OCI-LY7 (cell line): ENCODE data around the gene PLEKHM3. TPM values are rescaled to one million over a fixed set of nuclear protein-coding genes. Genes with fewer than 3 reads are reported as not detected.
A peak's percentile ranks its signal among the peaks of the same experiment; 100 is the strongest.
"Not testable (repeated sequence)": the region's sequence is repeated elsewhere in the genome, so short reads cannot be mapped to it uniquely, and the experiment has no call there.

Experiments
- BruUV-seq: library from RNA; stranded (reverse); fragments of 400-500 nt; replicated peaks from 2 replicates; lab custom pipeline; 2021; lab: Mats Ljungman, UMichigan
- CTCF ChIA-PET: fragments of 300-600 bp; sonication (Branson Sonifier 250); formaldehyde crosslinking; loops from one replicate; lab custom pipeline; 2022; ENCODE audit warnings: antibody characterized with exemption; ENCODE audit not compliant: unreplicated experiment; lab: Charles Lee
- POLR2A ChIA-PET: fragments of 300-600 bp; sonication (Branson Sonifier 250); formaldehyde crosslinking; loops from one replicate; lab custom pipeline; 2022; ENCODE audit warnings: antibody characterized with exemption; lab: Charles Lee
- DNase-seq: peaks from one replicate; pipeline ENCODE4 v3.0.0-alpha.2; 2015; ENCODE audit warnings: low spot score
- H2AFZ ChIP-seq: fragments of 200-600 bp; sonication (generic), shearing (Covaris generic); 2 replicates; pipeline ENCODE4 v1.6.1; 2014; ENCODE audit warnings: mild to moderate bottlenecking, antibody characterized with exemption, low read length, moderate library complexity
- H3K27ac ChIP-seq: fragments of 200-600 bp; sonication (generic); 2 replicates; pipeline ENCODE4 v1.5.1; 2014; ENCODE audit warnings: mixed run types, low read depth, mild to moderate bottlenecking, moderate library complexity, low read length, inconsistent platforms; ENCODE audit not compliant: poor library complexity, severe bottlenecking
- H3K36me3 ChIP-seq: fragments of 200-600 bp; sonication (generic); 2 replicates; pipeline ENCODE4 v1.6.1; 2014; ENCODE audit warnings: mild to moderate bottlenecking, antibody characterized with exemption, low read length, moderate library complexity, mixed read lengths; ENCODE audit not compliant: insufficient read depth
- H3K4me1 ChIP-seq: fragments of 200-600 bp; sonication (generic); 2 replicates; pipeline ENCODE4 v1.5.1; 2014; ENCODE audit warnings: mild to moderate bottlenecking, low read length; ENCODE audit not compliant: insufficient read depth, poor library complexity, severe bottlenecking
- H3K4me2 ChIP-seq: fragments of 200-600 bp; sonication (generic); 2 replicates; pipeline ENCODE4 v1.6.1; 2014; ENCODE audit warnings: mild to moderate bottlenecking, low read length
- H3K4me3 ChIP-seq: fragments of 200-600 bp; sonication (generic); 2 replicates; pipeline ENCODE4 v1.5.1; 2014; ENCODE audit warnings: mild to moderate bottlenecking, low read depth, low read length; ENCODE audit not compliant: poor library complexity, severe bottlenecking
- H3K79me2 ChIP-seq: fragments of 200-600 bp; sonication (generic); 2 replicates; pipeline ENCODE4 v1.6.1; 2016; ENCODE audit warnings: low read depth, mild to moderate bottlenecking, low read length, moderate library complexity, mixed read lengths; ENCODE audit not compliant: insufficient read depth
- H3K9me2 ChIP-seq: fragments of 200-600 bp; sonication (generic); 2 replicates; pipeline ENCODE4 v1.6.1; 2016; ENCODE audit warnings: mild to moderate bottlenecking, low read length, mixed read lengths; ENCODE audit not compliant: insufficient read depth
- H3K9me3 ChIP-seq: fragments of 200-600 bp; sonication (generic); 2 replicates; pipeline ENCODE4 v1.6.1; 2014; ENCODE audit warnings: mild to moderate bottlenecking, mixed run types, low read length, mixed read lengths
- H4K20me1 ChIP-seq: fragments of 200-600 bp; sonication (generic); 2 replicates; pipeline ENCODE4 v1.6.1; 2014; ENCODE audit warnings: mild to moderate bottlenecking, antibody characterized with exemption, low read length, moderate library complexity, mixed read lengths; ENCODE audit not compliant: insufficient read depth
- CTCF ChIP-seq: fragments of 200-600 bp; sonication (generic); conservative IDR thresholded peaks from 2 replicates; pipeline ENCODE4 v1.5.1; 2014; ENCODE audit warnings: mild to moderate bottlenecking, antibody characterized with exemption, low read length, moderate library complexity, mixed read lengths
- EZH2phosphoT487 ChIP-seq: fragments of 200-600 bp; sonication (generic); IDR thresholded peaks from 2 replicates; pipeline ENCODE4 v1.6.1; 2018; ENCODE audit warnings: low read depth, borderline replicate concordance, mild to moderate bottlenecking, mixed run types, antibody characterized with exemption, low read length, moderate library complexity, mixed read lengths
- intact Hi-C: fragments of 100-400 bp; cut with micrococcal nuclease; formaldehyde crosslinking; loops from one replicate; pipeline ENCODE4 v1.10.0; 2022; ENCODE audit not compliant: unreplicated experiment
- total RNA-seq, 2 experiments: library from RNA; depleted of rRNA in 1 of 2; stranded (reverse); fragments of >200 nt in 1 of 2; shearing (Covaris generic) in 1 of 2; gene quantifications; 2 replicates each; pipeline ENCODE4 v1.2.3, GENCODE V29; 2014 to 2022

Gene PLEKHM3
- total RNA-seq, 2 experiments from 2014 or later, result 3.7 to 6.3 TPM

GRCh38 chr2:207813221-207813916 is 212.0 kb downstream of the PLEKHM3 start:
- H4K20me1 ChIP-seq, result no peaks in the 10 kb centered on the region
- no peaks in the 10 kb centered on the region for H3K4me1 ChIP-seq
- H2AFZ ChIP-seq, result no peak overlapping the region
- no peak for DNase-seq
- BruUV-seq, result no TSS peak
- no peaks in the 10 kb centered on the region for H3K79me2 ChIP-seq
- no peak overlapping the region for H3K27ac ChIP-seq
- no peak overlapping the region for H3K4me3 ChIP-seq
- ChIA-PET CTCF (no interaction called here), POLR2A (no interaction called here)
- intact Hi-C loops, result no loop called here
- no peak overlapping the region for H3K4me2 ChIP-seq
- no peaks in the 10 kb centered on the region for H3K9me3 ChIP-seq
- H3K36me3 ChIP-seq, result no peaks in the 10 kb centered on the region
- peak; percentile 36; the same call in 1 of the 2 replicates for TF ChIP-seq CTCF
- TF ChIP-seq EZH2phosphoT487, result no peak
- no peaks in the 10 kb centered on the region for H3K9me2 ChIP-seq

- Histone ChIP-seq H2AFZ (no peak overlapping the region), H3K9me2 (no peaks in the 10 kb centered on the region), H3K4me3 (no peak overlapping the region), H3K4me2 (no peak overlapping the region), H3K4me1 (no peaks in the 10 kb centered on the region), H3K36me3 (no peaks in the 10 kb centered on the region), H4K20me1 (no peaks in the 10 kb centered on the region), H3K27ac (no peak overlapping the region), H3K9me3 (no peaks in the 10 kb centered on the region), H3K79me2 (no peaks in the 10 kb centered on the region)
- ChIA-PET CTCF (no interaction called here), POLR2A (no interaction called here)
- no peak for DNase-seq
- no TSS peak for BruUV-seq
- TF ChIP-seq EZH2phosphoT487 (no peak), CTCF (no peak)
- intact Hi-C loops, result no loop called here
These were observed 212.6 kb downstream of the PLEKHM3 start for GRCh38 chr2:207812726-207813080.

GRCh38 chr2:207812058-207812725 is 213.1 kb downstream of the PLEKHM3 start:
- no peaks in the 10 kb centered on the region for H3K36me3 ChIP-seq
- BruUV-seq, result no TSS peak
- intact Hi-C loops, result no loop called here
- ChIA-PET POLR2A (interaction anchor here (0.6 kb wide), 1 partner anchor 164 kb away, joined by 3 read pairs; no protein-coding TSS in a partner anchor), CTCF (no interaction called here)
- no peak for DNase-seq
- no peak overlapping the region for H3K27ac ChIP-seq
- H3K4me2 ChIP-seq, result no peak overlapping the region
- H3K9me3 ChIP-seq, result no peaks in the 10 kb centered on the region
- no peaks in the 10 kb centered on the region for H3K4me1 ChIP-seq
- no peak overlapping the region for H3K4me3 ChIP-seq
- no peaks in the 10 kb centered on the region for H4K20me1 ChIP-seq
- H2AFZ ChIP-seq, result no peak overlapping the region
- TF ChIP-seq CTCF (no peak), EZH2phosphoT487 (no peak)
- no peaks in the 10 kb centered on the region for H3K9me2 ChIP-seq
- no peaks in the 10 kb centered on the region for H3K79me2 ChIP-seq

- H3K79me2 ChIP-seq, H3K4me2 ChIP-seq, BruUV-seq, H3K4me1 ChIP-seq, H2AFZ ChIP-seq, CTCF ChIA-PET, H3K4me3 ChIP-seq, DNase-seq, H3K27ac ChIP-seq, H3K9me3 ChIP-seq, H3K9me2 ChIP-seq, H3K36me3 ChIP-seq, intact Hi-C loops, H4K20me1 ChIP-seq: not testable (repeated sequence)
- POLR2A ChIA-PET, result interaction anchor here (0.6 kb wide), 2 partner anchors 40 to 165 kb away, joined by 3 to 4 read pairs; no protein-coding TSS in a partner anchor
These were observed 213.7 kb downstream of the PLEKHM3 start for GRCh38 chr2:207811658-207812057.
